GM21447 (cell line): ENCODE results near the gene ABHD8.
"Not testable (repeated sequence)": the region's sequence is repeated elsewhere in the genome, so short reads cannot be mapped to it uniquely, and the experiment has no call there.

Source experiments
- ATAC-seq: cut with Tn5 transposase; IDR thresholded peaks from one replicate; pipeline ENCODE4 v1.9.1; 2021; ENCODE audit not compliant: unreplicated experiment

ABHD8 gene

GRCh38 chr19:17300992-17301619 is 2.1 kb downstream of the ABHD8 start:
- ATAC-seq: no peak

DNA sequence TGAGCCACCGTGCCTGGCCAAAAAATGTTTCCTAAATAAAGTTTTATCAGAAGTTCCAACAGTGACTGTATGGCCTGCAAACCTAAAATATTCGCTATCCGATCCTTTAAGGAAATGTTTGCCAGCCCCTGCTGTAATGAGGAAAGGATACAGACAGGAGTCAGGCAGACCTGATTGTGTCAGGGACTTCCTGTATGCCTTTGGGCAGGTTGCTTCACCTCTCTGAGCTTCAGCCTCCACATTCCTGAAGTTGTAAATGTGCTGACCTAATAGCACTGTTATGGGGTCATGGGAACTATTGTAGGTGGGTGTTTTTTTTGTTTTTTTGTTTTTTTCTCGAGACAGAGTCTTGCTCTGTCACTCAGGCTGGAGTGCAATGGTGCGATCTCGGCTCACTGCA is 6.2 kb downstream of the ABHD8 start:
- ATAC-seq: no peak

GRCh38 chr19:17296273-17296672 is 7.0 kb downstream of the ABHD8 start:
- ATAC-seq: no peak

DNA sequence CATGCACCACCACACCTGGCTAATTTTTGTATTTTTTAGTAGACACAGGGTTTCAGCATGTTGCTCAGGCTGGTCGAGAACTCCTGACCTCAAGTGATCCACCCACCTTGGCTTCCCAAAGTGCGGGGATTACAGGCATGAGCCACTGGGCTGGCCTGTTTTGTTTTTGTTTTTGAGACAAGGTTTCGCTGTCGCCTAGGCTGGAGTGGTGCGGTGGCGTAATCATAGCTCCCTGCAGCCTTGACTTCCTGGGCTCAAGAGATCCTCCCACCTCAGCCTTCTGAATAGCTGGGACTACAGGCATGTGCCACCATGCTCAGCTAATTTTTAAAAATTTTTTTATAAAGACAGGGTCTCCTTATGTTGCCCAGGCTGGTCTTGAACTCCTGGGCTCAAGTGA is 7.7 kb downstream of the ABHD8 start:
- ATAC-seq: not testable (repeated sequence)

DNA sequence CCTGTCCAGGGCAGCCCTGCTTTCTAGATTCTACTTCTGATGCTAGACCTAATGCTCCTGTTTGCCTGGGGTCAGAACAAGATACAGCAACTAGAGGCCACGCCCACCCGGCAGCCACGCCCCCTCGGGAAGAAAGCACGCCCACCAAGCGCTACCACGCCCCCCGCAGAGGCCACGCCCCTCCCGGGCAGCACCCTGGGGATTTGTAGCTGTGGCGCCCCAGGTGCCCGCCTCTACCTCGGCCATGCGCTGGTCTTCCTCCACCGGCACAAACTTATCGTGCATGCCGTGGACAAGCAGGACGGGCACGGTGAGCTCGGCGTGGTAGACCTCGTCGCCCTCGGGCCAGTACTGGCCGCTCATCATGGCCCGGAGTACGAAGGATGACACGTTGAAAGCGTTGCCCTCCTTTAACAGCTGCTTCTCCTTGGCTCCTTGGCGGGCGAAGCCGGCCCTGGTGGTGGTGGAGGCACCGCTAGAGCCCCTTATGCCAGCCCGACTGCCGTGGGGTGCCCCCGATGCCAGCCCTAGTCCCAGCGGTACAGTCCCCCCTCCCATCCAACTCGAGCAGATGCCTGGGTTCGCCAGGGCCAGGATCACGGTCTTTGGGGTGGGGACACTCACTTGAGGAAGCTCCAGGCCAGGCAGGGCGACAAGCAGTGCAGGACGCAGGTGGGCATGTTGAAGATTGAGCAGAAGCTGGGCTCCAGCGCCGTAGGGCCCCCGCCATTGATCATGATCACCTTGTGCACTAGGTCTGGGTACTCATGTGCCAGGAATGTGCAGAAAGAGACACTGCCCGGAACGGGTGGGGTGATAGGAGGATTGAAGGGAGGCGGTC is 9.0 kb downstream of the ABHD8 start:
- ATAC-seq: no peak

DNA sequence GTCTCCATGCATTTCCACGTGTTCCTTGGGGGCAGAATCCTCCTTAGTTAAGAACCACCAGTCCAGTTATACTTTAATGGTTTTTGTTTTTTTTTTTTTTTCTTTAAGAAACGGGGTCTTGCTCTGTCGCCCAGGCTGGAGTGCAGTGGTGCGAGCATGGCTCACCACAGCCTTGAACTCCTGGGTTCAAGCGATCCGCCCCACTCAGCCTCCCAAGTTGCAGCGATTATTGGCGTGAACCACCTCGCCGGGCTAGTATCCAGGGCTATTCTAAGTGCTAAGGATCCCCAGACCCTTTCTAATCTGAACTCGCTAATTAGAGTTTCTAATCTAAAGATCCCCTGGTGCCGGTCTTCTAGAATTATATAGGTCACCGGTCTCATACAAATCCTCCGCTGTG is 9.6 kb downstream of the ABHD8 start:
- no peak for ATAC-seq

- peak; percentile 87 for ATAC-seq
Measured at GRCh38 chr19:17292301-17293074, 10.7 kb downstream of the ABHD8 start.

DNA sequence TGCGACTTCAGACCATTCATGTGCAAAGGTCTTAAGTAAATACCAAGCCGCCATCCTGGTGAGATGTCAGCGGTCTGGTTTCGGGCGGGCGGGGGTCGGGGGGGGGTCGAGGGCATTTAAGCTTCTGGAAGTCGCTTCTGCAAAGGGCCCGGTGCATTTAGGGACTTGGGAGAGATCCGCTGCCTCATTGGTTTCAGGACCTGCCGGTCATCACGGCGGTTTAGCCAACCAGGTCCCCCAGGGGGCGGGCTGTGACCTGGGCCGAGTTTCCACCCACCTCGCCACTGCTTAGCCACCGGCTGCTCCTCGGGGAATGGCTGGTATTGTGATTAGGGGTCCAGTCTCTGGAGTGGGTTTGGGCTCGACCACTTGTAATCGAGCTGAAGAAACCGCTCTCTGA is 13.7 kb downstream of the ABHD8 start:
- no peak for ATAC-seq

DNA sequence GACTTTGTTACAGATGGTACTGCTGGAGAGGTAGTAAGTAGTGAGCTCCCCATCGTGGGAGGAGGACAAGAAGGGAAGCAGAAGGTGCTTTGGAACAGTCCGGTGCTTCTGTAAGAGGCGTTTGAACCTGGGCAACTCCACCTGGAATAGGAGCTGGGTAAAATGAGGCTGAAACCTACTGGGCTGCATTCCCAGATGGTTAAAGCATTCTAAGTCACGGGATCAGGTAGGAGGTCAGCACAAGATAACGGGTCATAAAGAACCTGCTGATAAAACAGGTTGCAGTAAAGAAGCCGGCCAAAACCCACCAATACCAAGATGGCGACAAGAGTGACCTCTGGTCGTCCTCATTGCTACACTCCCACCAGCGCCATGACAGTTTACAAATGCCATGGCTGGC is 16.5 kb downstream of the ABHD8 start:
- ATAC-seq: no peak

- ATAC-seq: no peak
Measured at GRCh38 chr19:17286263-17286662, 17.0 kb downstream of the ABHD8 start.

GRCh38 chr19:17285415-17286135 is 17.6 kb downstream of the ABHD8 start:
- no peak for ATAC-seq

GRCh38 chr19:17283504-17283996 is 19.7 kb downstream of the ABHD8 start:
- no peak for ATAC-seq

DNA sequence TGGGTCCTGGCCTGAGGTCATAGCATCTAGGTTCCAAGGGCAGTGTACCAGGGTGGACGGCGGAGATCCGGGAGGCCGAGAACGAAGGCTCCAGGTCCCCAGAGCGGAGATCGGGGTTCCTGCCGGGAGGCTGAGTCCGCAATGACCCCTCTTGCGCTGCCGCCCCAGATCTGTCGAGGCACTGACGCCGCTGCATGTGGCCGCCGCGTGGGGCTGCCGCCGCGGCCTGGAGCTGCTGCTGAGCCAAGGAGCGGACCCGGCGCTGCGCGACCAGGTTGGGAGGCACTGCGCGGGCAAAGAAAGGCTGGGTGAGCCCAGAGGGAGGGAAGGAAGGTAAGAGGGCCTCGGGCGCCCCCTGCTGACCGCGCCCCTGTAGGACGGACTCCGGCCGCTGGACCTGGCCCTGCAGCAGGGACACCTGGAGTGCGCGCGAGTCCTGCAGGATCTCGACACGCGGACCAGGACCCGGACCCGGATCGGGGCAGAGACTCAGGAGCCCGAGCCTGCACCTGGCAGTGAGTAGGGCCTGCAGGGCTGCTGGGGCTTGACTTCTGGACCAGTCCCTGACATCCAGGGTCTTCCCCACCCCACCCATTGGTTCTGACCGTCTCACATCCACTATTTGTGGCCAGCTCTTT is 20.6 kb downstream of the ABHD8 start:
- ATAC-seq: peak; percentile 50

DNA sequence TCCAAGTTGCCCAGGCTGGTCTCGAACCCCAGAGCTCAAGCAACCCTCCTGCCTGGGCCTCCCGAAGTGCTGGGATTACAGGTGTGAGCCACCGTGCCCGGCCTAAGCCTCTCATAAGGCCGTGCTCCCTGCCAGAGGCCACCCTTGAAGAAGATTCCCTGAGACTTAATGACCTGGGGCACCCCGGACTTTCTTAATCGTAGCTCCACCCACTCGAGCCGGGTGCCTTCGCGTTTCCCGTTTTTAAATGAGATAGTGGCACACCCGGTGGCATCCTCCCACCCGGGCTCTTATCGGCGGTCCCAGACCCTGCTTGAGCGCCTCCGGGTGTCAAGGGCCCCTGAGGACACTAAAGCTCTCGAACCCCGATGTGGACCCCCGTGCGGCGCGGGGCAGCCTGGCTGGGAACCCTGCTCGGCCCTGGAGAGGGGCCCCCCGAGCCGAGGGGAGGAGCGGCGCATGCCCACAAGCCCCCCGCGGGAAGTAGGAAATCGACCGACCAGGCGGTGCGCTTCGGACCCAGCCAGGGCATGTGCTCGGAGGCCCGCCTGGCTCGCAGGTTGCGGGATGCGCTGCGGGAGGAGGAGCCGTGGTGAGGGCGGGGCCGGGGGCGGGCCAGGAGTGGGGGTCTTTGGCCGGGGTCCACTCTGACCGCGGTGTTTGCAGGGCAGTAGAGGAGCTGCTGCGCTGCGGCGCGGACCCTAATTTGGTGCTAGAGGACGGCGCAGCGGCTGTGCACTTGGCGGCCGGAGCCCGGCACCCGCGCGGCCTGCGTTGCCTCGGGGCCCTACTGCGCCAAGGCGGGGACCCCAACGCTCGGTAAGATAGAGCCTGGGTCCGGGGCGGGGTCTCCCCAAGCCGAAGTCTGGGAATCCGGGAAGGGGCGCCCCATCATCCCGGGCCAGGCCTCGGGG is 21.6 kb downstream of the ABHD8 start, which contains the start of gene ANKLE1:
Gene ANKLE1 (plus strand): TSS at position 511 of the 914 bp plus-strand sequence. CDS start 20 bp downstream, at position 531.
- peak; percentile 14 for ATAC-seq

DNA sequence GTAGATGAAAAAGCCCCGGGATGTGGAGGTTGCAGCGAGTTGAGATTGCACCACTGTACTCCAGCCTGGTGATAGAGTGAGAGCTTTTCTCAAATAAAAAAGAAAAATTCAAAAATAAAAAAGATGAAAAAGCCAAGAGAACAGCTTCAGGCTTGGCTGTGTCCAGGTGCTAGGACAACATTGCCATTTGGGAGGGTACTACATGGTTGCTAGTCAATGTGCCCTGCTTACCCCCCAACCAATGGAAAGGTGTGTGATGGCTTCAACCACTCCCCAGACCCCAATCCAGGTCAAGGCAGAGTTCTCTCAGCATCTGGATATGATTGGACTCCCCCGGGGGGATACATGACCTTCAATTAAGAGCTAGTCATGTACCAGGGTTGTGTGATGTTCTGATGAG is 23.8 kb downstream of the ABHD8 start:
- ATAC-seq: no peak

DNA sequence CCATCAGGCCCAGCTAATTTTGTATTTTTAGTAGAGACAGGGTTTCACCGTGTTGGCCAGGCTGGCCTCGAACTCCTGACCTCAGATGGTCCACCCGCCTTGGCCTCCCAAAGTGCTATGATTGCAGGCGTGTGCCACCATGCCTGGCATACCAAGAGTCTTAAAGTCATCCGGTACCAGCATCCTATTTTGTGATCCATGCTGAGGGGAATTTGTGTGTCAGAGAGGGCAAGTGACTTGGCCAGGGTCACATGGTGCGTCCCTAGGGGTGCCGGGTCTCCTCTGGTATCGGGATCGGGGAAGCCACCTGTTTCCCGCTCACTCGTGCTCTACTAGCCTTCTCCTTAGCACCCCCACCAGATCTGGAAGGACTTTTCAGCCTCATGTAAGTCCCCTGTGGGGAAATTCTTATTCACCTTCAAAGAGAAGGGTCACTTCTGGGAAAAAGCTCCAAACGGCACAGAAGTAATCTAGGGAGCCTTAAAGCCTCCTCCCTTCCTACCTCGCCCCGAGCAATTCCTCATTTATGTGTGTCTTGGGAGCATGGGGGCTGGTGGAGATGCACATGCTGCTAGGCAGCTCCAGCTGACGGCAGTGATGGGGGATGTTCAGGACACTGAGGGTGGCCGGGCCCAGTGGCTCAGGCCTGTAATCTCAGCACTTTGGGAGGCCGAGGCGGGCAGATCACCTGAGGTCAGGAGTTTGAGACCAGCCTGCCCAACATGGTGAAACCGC is 27.6 kb downstream of the ABHD8 start:
- no peak for ATAC-seq

DNA sequence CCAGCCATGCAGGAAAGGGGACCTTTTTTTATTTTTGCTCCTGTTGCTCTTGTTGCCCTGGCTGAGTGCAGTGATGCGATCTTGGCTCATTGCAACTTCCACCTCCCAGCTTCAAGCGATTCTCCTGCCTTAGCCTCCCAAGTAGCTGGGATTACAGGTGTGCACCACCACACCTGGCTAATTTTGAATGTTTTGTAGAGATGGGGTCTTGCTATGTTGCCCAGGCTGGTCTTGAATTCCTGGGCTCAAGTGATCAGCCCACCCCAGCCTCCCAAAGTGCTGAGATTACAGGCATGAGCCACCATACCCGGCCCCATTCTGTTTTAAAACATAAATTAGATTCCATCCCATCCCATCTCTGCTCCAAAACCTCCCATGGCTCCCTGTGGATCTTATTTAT is 28.3 kb downstream of the ABHD8 start:
- not testable (repeated sequence) for ATAC-seq

DNA sequence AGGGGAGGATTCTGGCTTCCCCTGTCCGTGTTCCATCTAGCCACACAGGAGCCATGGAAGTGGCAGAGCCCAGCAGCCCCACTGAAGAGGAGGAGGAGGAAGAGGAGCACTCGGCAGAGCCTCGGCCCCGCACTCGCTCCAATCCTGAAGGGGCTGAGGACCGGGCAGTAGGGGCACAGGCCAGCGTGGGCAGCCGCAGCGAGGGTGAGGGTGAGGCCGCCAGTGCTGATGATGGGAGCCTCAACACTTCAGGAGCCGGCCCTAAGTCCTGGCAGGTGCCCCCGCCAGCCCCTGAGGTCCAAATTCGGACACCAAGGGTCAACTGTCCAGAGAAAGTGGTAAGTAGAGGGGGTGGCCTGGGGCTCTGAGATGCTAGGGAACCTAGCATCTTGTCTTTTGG is 34.5 kb downstream of the ABHD8 start:
- no peak for ATAC-seq
